CD8-positive, alpha-beta memory T cell (primary cell): ENCODE measurements around the gene FAM83B. TPM values are rescaled to one million over a fixed set of nuclear protein-coding genes. Genes with fewer than 3 reads are reported as not detected.

Source experiments
- CTCF ChIA-PET: fragments of 350-600 bp; sonication (Branson Sonifier 250); formaldehyde crosslinking; loops from one replicate; lab custom pipeline; 2021; ENCODE audit warnings: antibody characterized with exemption; lab: Charles Lee
- POLR2A ChIA-PET: fragments of 350-600 bp; sonication (Branson Sonifier 250); formaldehyde crosslinking; loops from one replicate; lab custom pipeline; 2021; ENCODE audit warnings: antibody characterized with exemption; lab: Charles Lee
- DNase-seq, 5 donors: peaks; one replicate each; pipeline versions ENCODE4 v3.0.0 to v3.0.0-alpha.2; 2020 to 2022; ENCODE audit warnings: mixed read lengths in 1 of 5
- H3K27ac ChIP-seq: one replicate; pipeline ENCODE4 v1.7.0; 2013; ENCODE audit warnings: low read depth, mild to moderate bottlenecking, low read length, moderate library complexity
- H3K27me3 ChIP-seq: 2 replicates; pipeline ENCODE4 v1.7.0; 2013; ENCODE audit warnings: low read length, mild to moderate bottlenecking; ENCODE audit not compliant: insufficient read depth, poor library complexity, severe bottlenecking
- H3K36me3 ChIP-seq: 2 replicates; pipeline ENCODE4 v1.7.0; 2013; ENCODE audit warnings: mild to moderate bottlenecking, low read length, moderate library complexity; ENCODE audit not compliant: insufficient read depth
- H3K4me1 ChIP-seq: 2 replicates; pipeline ENCODE4 v1.7.0; 2013; ENCODE audit warnings: mild to moderate bottlenecking, low read length, moderate library complexity; ENCODE audit not compliant: insufficient read depth
- H3K4me3 ChIP-seq: 2 replicates; pipeline ENCODE4 v1.7.0; 2013; ENCODE audit warnings: mild to moderate bottlenecking, low read length
- H3K9me3 ChIP-seq: 2 replicates; pipeline ENCODE4 v1.7.0; 2013; ENCODE audit warnings: mild to moderate bottlenecking, low read length
- H3K27ac Mint-ChIP-seq, 8 donors: one replicate each; pipeline ENCODE4 v1.8.0; 2020 to 2021; ENCODE audit warnings: mixed read lengths in 8 of 8, mild to moderate bottlenecking in 6 of 8, inconsistent platforms in 3 of 8, moderate library complexity in 3 of 8
- H3K27me3 Mint-ChIP-seq, 2 donors: one replicate each; pipeline ENCODE4 v1.8.0; 2020 to 2021; ENCODE audit warnings: mixed read lengths in 2 of 2, mild to moderate bottlenecking in 1 of 2, moderate library complexity in 1 of 2
- H3K36me3 Mint-ChIP-seq, 3 donors: one replicate each; pipeline ENCODE4 v1.8.0; 2020 to 2021; ENCODE audit warnings: mixed read lengths in 3 of 3, inconsistent platforms in 1 of 3, mild to moderate bottlenecking in 1 of 3
- H3K4me1 Mint-ChIP-seq, 3 donors: one replicate each; pipeline ENCODE4 v1.8.0; 2020 to 2021; ENCODE audit warnings: mixed read lengths in 3 of 3, inconsistent platforms in 1 of 3, mild to moderate bottlenecking in 1 of 3
- H3K4me3 Mint-ChIP-seq, 7 donors: one replicate each; pipeline ENCODE4 v1.8.0; 2020 to 2021; ENCODE audit warnings: mixed read lengths in 7 of 7, mild to moderate bottlenecking in 6 of 7, moderate library complexity in 4 of 7, inconsistent platforms in 2 of 7
- H3K9me3 Mint-ChIP-seq, 5 donors: one replicate each; pipeline ENCODE4 v1.8.0; 2020 to 2022; ENCODE audit warnings: mixed read lengths in 5 of 5, mild to moderate bottlenecking in 3 of 5, moderate library complexity in 2 of 5, inconsistent platforms in 1 of 5
- polyA plus RNA-seq: library from polyadenylated mRNA; unstranded; fragments of 300-500 nt; fragmentation: Illumina TruSeq; gene quantifications from one replicate; pipeline ENCODE4 v1.2.3, GENCODE V29; 2021
- total RNA-seq, 2 experiments: library from RNA; stranded (reverse); gene quantifications; one replicate each; pipeline ENCODE4 v1.2.3, GENCODE V29; 2021

FAM83B gene
- total and polyA plus RNA-seq, 3 experiments from 2014 or later: not detected

DNA sequence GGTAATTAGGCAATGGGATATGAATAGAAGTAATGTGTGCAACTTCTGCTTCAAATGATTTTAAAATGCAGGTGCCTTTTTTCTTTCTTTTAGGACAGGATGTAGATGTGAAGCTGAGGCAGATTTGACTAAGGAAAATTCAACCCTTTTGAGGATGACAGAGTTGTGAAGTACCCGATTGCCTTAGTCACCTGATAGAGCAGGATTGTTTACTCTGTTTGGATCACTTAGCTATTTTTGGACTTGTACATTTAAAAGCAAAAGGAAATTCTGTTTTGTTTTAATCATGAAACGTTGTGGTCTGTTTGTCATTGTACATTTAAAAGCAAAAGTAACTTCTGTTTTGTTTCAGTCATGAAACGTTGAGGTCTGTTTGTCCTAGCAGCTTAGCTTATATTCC lies 143.4 kb downstream of the FAM83B start:
- Histone ChIP-seq H3K9me3 (no peaks in the 10 kb centered on the region), H3K27me3 (no peaks in the 10 kb centered on the region), H3K4me3 (no peak overlapping the region), H3K36me3 (no peaks in the 10 kb centered on the region), H3K27ac (no peak overlapping the region), H3K4me1 (no peaks in the 10 kb centered on the region)
- no peak overlapping the region for H3K27ac Mint-ChIP-seq
- CTCF ChIA-PET: no interaction called here
- H3K9me3 Mint-ChIP-seq: peaks cover 10 to 36% (median 14%) of the 10 kb centered on the region in 5 donors
- H3K36me3 Mint-ChIP-seq: no peaks in the 10 kb centered on the region
- H3K4me1 Mint-ChIP-seq: no peaks in the 10 kb centered on the region
- no peak overlapping the region for H3K4me3 Mint-ChIP-seq
- DNase-seq: no peak
- POLR2A ChIA-PET: no interaction called here
- H3K27me3 Mint-ChIP-seq: no peaks in the 10 kb centered on the region
